GM21723 (cell line): ENCODE results near the gene TNFRSF14.
"Not testable (repeated sequence)": the region's sequence is repeated elsewhere in the genome, so short reads cannot be mapped to it uniquely, and the experiment has no call there.

Experiments
- ATAC-seq: cut with Tn5 transposase; IDR thresholded peaks from one replicate; pipeline ENCODE4 v1.9.1; 2021; ENCODE audit warnings: mild to moderate bottlenecking, moderate library complexity; ENCODE audit not compliant: unreplicated experiment

The TNFRSF14 gene

DNA sequence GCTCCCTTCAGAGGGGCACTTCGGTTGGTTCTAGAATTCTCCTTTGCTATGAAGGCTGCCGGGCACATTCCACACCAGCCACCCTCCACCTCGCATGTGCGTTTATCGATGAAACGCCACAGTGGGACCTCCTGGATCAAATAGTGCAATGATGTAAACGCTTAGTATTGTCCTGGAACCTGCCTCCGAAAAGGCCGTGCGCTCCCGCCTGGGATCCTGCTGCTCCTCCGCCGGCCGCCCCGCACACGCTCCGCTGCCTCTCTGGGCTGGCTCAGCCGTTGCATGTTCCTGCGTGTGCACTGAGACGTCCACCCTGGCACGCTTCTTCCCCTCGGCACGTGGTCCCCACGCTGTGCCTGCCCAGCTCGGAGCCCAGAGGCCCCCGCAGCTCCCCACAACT lies 4.0 kb upstream of the TNFRSF14 start:
- no peak for ATAC-seq

DNA sequence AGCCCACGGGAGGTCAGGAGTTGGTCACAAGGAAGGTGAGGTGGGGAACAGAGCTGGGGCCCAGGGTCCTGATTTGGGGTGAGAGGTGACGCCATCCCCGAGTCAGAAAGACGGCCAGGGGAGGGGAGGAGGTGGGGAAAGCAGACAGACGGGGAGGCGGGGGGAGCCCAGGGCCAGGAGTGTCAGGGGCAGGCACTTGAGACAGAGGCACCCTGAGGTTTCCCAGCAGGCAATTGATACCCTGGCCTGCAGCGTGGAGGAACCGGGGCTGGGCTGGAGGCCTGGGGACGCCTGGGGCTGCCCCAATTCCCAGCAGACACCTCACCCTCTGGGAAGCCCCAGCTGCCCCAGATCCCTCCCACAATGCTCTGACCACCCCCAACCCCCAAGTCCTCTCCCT lies 3.1 kb upstream of the TNFRSF14 start:
- not testable (repeated sequence) for ATAC-seq

DNA sequence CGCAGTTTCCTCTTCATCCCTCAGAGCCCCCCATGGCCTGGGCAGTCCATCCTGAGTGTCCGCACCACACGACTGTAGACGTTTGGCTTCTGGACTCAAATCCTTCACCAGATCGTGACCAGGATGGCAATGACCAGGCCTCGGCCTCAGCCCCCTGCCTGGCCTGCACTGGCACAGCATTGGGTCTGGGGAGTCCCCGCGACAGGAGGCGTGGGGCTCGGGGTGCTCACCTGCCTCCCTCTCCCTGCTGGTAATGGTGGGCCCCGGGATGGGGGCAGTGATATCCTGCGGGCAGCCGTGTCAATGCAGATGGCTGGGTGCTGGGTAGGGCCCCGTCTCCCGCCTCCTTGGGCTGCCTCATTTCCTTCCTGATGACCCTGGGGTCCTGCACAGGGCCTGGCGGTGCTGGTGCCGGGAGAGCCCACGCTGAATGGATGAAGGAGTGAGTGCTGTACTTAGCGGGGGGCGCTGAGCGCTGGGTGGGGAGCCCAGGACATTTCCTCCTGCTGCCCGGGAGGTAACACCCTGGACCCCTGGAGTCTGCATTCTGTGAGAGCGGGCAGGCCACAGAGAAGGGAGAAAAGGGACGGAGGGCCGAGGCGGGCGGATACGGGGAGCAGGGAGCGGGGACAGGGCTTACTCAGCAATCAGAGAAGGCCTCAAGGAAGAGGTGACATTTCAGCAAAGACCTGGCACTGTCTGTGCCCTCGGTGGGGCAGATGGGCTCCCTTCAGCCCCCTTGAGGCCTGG lies 2.1 kb upstream of the TNFRSF14 start:
- ATAC-seq, result no peak

DNA sequence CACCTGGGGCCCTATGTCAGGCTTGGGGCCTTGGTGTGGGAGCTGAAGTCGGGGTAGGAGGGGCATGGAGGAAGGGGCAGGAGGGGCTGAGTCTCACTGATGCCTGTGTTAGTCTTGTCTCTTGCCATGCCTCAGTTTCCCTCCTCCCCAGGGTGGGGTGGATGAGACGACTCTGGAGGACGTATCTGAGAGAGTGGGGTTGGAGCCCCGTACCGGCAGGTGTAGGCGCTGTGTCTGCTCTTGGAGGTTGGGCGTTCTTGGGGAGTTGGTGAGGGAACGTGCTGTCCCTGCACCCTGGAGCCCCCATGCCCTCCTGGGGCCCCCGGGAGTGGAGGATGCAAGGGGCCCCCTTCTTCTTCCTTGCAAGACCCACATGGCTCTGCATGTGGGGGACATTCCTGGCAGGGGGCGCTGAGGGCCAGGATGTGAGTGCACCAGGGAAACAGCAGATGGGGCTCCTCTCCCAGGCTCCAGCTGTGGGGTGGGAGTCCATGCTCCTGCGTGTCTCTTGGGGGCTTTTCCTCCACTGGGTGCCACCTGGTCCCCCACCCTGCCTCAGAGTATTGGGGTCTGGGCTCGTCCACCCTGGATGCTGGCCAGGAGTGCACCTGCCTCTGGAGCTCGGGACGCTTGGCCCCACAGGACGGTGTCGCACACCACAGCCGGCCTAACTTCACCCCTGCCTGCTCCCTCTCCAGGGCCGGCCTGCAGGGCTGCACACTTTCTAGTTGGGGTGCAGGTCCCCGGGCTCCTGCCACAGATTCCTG lies 1.4 kb upstream of the TNFRSF14 start:
- ATAC-seq, result no peak

DNA sequence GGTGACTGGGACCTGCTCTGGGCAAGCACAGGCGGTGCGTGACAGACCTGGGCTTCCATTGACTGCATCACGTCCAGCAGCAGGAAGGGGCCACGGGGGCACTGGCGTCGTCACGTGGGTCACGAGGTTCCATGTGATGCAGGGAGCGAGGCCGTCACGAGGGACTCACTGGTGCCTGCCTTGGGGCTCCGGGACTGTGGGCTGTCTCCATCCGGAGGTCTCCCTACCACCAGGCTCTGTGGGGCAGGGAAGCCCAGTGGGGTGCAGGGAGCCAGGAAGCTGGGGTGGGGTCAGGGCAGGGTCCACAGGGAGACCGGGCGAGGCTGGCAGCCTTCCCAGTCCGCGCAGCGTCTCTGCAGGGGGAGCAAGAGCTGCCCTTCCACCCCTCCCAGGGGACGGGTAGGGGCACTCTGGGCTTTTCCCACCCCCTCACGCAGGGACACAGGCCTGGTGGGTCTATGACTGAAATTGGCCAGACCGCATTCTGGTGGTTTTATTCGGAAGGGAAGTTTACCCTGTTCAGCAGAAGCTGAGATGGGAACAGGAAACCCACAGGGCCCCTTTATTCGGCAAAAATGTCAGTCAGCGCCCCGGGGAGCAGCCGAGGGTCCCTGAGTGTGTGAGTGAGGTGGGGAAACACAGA lies 416 bp upstream of the TNFRSF14 start:
- ATAC-seq, result no peak

DNA sequence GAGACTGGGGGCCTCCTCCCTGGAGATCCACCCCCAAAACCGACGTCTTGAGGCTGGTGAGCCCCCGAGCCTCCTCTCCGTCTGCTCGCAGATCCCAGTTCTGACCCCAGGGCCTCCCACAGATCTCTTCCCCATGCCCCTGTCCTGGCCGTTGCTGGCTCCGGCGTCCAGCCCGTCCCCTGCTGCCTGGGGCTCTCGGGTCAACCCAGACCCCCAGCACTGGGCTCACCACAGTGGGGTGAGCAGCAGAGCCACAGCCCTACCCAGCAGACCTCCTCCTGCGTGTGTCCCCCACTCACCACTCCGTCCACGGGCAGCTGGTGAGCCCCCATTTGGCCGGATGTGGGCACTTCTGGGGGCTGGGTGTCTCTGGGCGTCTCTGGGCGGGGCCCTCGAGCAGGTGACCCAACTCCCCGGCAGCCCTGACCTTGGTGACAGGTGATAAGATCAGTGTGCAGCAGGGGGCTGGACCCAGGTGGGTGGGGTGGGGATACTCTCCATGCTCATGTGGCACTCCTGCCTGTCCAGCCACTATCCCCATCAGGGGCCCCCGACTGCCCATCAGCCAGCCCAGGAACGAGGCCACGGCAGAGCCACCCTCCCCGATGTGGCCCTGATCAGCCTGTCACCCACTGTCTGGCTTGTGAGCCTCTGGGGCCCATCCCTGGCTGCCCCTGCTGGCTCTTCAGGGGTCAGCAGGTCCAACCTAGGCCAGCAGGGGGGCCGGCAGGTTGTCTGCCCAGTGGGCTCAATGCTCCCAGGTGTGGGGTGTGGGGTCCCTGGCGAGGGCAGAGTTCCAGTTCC lies 709 bp downstream of the TNFRSF14 start:
- no peak for ATAC-seq

DNA sequence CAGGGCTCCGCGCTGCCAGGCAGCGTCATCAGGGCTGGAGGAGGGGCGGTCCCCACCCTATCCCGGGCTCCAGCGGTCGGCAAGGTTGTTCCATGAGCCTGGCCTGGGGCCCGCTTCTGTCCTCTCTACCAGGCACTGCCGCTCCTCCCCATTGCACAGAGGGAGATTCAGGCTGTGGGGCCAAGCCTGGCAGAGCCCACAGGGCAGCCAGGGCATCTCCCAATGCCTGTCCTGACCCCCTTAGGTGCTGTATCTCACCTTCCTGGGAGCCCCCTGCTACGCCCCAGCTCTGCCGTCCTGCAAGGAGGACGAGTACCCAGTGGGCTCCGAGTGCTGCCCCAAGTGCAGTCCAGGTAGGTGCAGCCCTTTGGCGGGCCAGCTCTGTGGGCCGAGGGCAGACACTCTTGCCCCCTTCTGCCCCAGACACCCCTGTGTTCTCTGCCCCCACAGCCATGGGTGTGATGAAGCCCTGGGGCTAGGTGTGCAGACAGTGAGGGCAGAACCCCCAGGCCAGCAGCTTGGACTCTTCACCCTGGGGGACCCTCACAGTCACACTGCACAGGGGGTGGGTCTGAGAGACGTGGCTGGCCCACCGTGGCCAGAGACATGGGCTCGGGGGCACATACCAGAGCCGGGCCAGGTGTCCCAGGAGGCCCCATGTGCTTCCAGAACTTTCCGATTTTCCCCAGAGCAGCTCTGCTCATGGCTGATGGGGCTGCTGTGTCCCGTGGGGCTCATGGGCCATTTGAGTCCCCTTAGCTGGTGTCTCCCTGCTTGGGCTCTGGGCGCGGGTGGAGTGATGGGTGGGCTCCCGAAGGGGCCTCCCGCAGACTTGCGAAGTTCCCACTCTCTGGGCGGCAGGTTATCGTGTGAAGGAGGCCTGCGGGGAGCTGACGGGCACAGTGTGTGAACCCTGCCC lies 1.6 kb downstream of the TNFRSF14 start:
- ATAC-seq, result no peak

DNA sequence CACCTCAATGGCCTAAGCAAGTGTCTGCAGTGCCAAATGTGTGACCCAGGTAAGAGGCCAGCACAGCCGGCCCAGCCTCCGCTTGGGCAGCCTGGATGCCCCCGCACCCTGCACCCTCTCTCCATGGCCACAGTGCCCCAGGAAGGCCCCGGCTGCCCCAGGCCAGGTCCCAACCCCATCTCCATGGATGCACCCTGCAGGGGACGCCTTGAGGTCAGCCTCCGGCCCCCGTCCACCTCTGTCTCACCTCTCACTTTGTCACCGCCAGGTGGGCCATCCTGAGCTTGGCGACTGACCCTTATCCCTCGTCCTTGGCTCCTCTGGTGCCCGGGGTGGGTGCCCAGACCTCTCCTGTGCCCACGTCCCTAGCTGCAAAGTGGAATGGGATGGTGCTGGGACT lies 2.2 kb downstream of the TNFRSF14 start:
- ATAC-seq, result no peak

DNA sequence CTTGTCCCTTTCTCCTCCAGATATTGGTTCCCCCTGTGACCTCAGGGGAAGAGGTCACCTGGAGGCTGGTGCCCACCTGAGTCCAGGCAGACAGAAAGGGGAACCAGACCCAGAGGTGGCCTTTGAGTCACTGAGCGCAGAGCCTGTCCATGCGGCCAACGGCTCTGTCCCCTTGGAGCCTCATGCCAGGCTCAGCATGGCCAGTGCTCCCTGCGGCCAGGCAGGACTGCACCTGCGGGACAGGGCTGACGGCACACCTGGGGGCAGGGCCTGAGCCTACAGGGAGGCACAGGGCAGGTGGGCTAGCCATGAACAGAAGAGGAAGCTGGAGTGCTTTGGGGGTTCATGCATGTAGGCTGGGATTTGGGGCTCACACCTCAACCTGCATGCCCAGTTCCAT lies 2.7 kb downstream of the TNFRSF14 start:
- ATAC-seq, result no peak

DNA sequence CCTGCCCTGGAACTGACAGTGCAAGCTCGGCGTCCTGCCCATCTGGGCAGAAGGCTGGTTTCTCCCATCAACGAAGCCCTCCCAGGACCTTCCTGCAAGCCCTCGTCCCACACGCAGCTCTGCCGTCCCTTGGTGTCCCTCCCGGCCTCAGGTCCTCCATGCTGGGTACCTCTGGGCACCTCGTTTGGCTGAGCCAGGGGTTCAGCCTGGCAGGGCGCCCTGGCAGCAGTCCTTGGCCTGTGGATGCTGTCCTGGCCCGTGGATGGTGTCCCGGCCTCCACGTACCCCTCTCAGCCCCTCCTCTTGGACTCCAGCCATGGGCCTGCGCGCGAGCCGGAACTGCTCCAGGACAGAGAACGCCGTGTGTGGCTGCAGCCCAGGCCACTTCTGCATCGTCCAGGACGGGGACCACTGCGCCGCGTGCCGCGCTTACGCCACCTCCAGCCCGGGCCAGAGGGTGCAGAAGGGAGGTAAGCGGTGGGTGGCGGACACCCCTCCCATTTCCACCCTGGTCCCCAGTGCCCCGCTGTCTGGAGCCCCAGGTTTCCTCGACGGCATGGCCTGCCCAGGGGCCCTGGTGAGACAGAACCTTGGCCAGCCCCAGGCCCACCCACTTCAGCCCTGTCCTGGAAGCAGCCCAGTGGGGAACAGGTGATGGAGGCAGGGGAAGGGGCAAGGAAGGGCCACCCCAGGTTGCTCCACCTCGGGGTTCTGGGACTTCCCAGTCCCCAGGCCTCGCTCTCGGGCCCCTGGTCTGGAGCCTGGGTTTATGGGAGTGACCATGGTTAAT lies 3.5 kb downstream of the TNFRSF14 start:
- no peak for ATAC-seq

DNA sequence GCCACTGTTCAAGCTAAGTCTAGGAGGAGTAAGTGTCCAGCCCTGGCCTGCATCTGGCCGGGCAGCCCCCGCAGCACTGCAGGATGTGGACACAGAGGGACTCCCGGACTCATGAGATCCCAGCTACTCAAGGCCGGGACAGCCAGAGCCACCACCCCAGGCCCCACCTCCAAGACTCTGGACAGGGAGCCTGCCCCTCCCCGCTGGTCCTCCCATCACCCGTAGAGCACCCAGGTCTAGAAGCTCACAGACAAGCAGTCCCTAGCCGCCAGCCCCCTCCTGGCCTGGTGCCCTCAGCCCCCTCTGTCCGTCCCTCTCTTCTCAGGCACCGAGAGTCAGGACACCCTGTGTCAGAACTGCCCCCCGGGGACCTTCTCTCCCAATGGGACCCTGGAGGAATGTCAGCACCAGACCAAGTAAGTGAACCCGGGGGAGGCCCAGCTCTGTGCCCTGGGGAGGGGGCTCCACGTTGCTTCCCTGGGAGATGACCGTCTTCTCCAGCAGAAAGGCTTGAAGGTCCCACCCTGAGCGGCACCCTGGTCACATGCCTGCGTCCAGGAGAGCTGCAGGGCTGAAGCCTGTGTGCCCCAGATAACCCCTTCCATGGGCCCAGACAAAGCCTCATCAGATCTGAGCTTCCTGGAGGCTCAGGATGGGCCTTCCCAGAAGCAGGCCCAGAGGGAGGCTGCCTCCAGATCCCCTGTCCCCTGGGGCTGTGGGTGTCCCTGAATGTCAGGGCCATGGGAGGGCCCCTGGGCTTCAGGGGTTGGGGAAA lies 4.3 kb downstream of the TNFRSF14 start:
- no peak for ATAC-seq

DNA sequence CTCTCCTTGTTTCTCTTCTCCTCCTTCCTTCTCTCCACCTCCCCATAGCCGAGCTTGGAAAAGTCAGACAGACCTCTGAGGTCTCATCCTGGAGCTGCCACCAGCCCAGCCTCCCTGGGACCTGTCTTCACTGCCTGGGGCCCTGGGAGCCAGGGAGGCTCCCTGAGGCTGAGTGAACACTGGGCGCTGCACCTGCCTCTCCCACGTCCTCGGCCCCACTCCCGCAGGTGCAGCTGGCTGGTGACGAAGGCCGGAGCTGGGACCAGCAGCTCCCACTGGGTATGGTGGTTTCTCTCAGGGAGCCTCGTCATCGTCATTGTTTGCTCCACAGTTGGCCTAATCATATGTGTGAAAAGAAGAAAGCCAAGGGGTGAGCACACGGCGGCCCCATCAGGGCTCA lies 5.3 kb downstream of the TNFRSF14 start:
- ATAC-seq, result no peak

DNA sequence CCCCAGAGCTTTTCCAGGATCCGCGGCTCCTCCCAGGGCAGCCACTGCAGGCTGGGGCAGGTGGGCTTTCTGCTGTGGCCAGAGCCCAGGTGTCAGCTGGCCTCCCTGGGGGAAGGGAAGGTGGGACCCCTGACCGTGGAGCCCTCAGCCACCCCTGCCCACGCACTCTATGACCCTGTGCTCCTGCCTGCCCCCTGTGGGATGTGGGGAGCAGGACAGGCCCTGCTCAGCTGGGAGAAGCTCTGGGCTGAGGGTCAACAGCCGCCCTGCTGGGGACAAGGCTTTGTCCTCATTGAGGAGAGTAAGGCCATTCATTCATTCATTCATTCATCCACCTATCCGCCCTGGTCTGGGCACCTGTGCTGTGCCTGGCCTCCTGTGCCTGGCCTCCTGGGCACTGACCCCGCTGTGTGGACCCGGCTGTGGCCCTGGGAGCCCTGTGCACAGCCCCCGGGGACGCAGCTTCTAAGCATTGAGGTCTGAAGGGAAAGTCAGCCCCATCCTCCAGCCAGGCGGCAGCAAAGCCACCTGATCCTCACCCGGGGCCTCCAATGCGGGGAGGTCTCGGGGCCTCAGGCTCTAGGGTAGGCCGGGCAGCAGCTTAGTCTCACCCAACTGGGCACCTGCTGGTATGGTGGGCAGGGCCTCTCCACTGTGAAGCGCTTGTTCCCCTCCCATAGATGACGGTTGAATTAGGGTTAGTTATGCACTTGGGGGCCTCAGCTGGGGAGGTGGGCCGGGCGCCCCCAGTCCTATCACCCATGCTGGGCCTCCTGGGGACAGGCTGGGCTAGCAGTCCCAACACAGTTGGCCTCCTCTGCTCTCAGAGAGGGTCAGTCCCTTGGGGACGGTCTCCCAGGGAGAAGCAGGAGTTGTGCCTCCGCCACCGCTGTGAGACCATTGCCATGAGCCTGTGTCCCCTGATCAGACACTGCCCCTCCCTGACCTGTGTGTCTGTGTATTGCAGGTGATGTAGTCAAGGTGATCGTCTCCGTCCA lies 6.0 kb downstream of the TNFRSF14 start:
- no peak for ATAC-seq

DNA sequence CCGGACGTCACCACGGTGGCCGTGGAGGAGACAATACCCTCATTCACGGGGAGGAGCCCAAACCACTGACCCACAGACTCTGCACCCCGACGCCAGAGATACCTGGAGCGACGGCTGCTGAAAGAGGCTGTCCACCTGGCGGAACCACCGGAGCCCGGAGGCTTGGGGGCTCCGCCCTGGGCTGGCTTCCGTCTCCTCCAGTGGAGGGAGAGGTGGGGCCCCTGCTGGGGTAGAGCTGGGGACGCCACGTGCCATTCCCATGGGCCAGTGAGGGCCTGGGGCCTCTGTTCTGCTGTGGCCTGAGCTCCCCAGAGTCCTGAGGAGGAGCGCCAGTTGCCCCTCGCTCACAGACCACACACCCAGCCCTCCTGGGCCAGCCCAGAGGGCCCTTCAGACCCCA lies 7.0 kb downstream of the TNFRSF14 start:
- no peak for ATAC-seq

DNA sequence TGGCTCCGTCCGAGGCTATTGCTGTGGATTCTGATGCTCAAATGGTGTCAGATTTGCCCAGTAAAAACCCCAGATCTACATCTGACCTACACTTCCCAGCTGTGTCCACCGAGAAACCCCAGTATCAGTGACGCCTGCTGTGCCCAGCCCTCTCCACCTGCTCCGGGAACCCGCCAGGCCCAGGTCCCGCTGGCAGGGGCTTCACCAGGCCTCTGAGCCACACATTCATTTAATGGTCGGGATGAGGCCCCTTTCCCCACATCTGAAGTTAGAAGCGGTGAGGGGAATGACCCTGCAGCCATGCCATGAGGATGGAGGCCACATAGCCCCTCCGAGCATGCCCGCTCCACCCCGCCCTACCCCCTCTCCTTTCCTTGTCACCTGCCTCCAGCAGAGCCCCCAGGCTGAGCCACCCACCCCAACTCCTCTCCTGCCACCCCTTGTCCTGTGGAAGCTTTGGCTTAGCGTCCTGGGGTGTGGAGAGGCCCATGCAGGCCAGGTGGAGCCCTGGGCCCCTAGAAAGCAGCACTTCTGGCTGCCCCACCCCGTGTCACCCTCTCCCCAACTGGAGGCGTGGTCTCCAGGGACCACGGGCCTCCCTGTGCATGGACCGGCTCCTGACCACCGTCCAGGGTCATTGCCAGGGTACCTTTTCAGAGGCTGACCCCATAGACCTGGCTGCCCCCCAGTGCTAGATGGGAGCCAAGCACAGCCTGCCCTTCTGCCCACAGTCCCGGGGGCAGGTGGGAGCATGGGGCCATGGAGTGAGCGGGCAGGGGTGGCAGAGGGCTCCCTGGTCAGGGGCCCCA lies 8.0 kb downstream of the TNFRSF14 start:
- ATAC-seq, result no peak

DNA sequence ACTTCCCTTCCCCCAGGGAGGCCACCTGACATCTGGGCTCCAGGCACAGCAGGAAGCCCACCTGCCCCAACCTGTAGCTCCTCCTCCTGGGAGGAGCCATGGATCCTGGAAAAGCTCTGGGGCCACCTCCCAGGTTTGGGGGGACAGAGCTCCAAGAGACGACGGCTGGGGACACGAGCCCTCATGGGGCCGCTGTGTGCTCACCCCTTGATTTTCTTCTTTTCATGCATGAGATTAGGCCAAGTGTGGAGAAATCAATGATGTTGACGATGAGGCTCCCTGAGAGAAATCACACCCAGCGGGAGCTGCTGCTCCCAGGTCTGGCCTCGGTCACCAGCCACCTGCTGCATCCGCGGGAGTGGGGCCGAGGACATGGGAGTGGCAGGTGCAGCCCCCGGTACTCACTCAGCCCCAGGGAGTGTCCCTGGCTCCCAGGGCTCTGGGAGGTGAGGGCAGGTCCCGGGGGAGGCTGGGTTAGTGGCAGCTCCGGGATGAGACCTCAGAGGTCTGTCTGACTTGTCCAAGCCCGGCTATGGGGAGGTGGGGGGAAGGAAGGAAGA lies 8.7 kb downstream of the TNFRSF14 start:
- no peak for ATAC-seq
